Endothelial cell of umbilical vein (primary cell): ENCODE data around the gene UQCC2.

Source experiments
- JUN ChIP-seq: IDR thresholded peaks from 2 replicates; pipeline ENCODE4 v1.6.1; 2011; ENCODE audit warnings: borderline replicate concordance, low read depth; ENCODE audit not compliant: insufficient read length, insufficient read depth
- POLR2A ChIP-seq: IDR thresholded peaks from 2 replicates; pipeline ENCODE4 v1.6.1; 2012; ENCODE audit warnings: low read depth, mild to moderate bottlenecking, control low read depth, low read length
- TF ChIP-seq, protein P1 (sequence below), 2 donors: IDR thresholded peaks; 1 replicate in 1 of 2; 2 replicates in 1 of 2; pipeline ENCODE4 v1.5.1; 2011; ENCODE audit warnings: low read length in 2 of 2, mild to moderate bottlenecking in 2 of 2, moderate library complexity in 2 of 2, control low read depth in 1 of 2, inconsistent platforms in 1 of 2, low read depth in 1 of 2; ENCODE audit not compliant: insufficient read depth in 1 of 2; ENCODE audit errors: extremely low read depth in 1 of 2

GRCh38 chr6:33725891-33726673 is 14.6 kb upstream of the UQCC2 start:
- TF ChIP-seq, protein P1, sequence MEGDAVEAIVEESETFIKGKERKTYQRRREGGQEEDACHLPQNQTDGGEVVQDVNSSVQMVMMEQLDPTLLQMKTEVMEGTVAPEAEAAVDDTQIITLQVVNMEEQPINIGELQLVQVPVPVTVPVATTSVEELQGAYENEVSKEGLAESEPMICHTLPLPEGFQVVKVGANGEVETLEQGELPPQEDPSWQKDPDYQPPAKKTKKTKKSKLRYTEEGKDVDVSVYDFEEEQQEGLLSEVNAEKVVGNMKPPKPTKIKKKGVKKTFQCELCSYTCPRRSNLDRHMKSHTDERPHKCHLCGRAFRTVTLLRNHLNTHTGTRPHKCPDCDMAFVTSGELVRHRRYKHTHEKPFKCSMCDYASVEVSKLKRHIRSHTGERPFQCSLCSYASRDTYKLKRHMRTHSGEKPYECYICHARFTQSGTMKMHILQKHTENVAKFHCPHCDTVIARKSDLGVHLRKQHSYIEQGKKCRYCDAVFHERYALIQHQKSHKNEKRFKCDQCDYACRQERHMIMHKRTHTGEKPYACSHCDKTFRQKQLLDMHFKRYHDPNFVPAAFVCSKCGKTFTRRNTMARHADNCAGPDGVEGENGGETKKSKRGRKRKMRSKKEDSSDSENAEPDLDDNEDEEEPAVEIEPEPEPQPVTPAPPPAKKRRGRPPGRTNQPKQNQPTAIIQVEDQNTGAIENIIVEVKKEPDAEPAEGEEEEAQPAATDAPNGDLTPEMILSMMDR (IDR thresholded peaks at IDR 0.05; ENCODE audit: extremely low read depth in 1 of 2, insufficient read depth in 1 of 2, low read depth in 1 of 2, low read length in 2 of 2): no peak
- TF ChIP-seq JUN (no peak), POLR2A (no peak)
